Measurements from ENCODE around the gene ARL14EPL. TPM values are rescaled to one million over a fixed set of nuclear protein-coding genes. Genes with fewer than 3 reads are reported as not detected.

ARL14EPL gene
- polyA plus RNA-seq, 1 experiment: not detected

DNA sequence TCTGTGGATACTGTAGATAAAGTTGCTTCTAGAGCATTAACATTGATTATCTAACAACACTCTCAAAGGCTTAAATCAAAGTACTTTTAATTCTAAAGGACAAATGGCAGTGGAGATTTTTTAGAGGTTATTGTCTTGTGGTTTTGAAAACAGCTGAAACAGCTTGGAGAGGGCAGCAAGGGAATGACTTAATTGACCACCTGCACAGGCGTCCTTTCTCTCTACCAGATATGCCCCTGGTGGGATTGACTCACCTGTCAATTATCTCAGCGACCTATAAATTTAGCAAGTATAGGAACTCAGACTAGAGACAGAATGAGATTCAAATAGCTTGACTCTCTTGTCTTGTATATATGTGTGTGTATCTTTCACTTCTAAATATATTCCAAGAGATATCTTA is 13.5 kb downstream of the ARL14EPL start:
- H3K27me3 ChIP-seq (ENCODE audit: control insufficient read depth, insufficient read depth, low read length): peaks cover 2% of the 10 kb centered on the region; the same call in 1 of the 2 replicates
- H3K36me3 ChIP-seq (ENCODE audit: control insufficient read depth, insufficient read depth, low read length): no peaks in the 10 kb centered on the region
- ChIA-PET CTCF (no interaction called here), POLR2A (no interaction called here)
- H3K4me3 ChIP-seq (ENCODE audit: low read depth, low read length): no peak overlapping the region
- DNase-seq (ENCODE audit: low read depth): no peak
- TF ChIP-seq, protein P1, sequence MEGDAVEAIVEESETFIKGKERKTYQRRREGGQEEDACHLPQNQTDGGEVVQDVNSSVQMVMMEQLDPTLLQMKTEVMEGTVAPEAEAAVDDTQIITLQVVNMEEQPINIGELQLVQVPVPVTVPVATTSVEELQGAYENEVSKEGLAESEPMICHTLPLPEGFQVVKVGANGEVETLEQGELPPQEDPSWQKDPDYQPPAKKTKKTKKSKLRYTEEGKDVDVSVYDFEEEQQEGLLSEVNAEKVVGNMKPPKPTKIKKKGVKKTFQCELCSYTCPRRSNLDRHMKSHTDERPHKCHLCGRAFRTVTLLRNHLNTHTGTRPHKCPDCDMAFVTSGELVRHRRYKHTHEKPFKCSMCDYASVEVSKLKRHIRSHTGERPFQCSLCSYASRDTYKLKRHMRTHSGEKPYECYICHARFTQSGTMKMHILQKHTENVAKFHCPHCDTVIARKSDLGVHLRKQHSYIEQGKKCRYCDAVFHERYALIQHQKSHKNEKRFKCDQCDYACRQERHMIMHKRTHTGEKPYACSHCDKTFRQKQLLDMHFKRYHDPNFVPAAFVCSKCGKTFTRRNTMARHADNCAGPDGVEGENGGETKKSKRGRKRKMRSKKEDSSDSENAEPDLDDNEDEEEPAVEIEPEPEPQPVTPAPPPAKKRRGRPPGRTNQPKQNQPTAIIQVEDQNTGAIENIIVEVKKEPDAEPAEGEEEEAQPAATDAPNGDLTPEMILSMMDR (IDR thresholded peaks at IDR 0.05; ENCODE audit: insufficient read depth, low read depth, low read length): no peak

DNA sequence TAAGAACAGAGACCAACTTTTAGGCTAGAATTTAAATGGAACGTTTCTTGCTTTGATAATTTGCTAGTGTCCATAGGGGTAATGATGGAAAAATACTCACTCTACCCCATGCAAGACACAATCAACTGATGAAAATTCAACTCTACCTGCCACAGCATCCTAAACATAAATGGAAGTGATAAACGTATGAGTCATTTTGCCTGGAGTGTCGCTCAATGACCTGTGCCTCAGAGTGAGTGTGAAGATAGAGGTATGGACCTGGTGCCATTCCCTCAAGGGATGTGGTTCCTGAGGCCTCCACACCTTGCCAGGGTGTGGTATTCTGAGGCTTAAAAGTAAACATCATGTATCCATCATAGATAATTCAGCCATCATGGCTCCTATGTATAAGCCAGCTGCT is 14.0 kb downstream of the ARL14EPL start:
- Histone ChIP-seq H3K4me3 (ENCODE audit: low read depth, low read length) (no peak overlapping the region), H3K27me3 (ENCODE audit: control insufficient read depth, insufficient read depth, low read length) (peaks cover 2% of the 10 kb centered on the region; the same call in 1 of the 2 replicates), H3K36me3 (ENCODE audit: control insufficient read depth, insufficient read depth, low read length) (no peaks in the 10 kb centered on the region)
- ChIA-PET CTCF (no interaction called here), POLR2A (no interaction called here)
- TF ChIP-seq, protein P1 (IDR thresholded peaks at IDR 0.05; ENCODE audit: insufficient read depth, low read depth, low read length): no peak
- DNase-seq (ENCODE audit: low read depth): no peak

DNA sequence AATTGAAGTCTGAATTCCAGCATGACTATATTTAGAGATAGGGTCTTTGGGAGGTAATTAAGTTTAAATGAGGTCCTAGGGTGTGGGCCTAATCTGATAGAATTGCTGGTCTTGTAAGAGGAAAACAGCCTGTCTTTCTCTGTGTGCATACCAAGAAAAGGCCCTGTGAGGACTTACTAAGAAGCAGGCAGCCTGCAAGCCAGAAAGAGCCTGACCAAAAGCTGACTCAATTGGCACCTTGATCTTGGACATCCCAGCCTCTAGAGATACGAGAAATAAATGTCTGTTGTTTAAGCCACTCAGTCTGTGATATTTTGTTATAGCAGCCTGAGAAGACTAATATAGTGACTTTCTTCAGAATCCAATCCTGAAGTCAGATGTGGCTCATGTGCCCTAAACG is 14.6 kb downstream of the ARL14EPL start:
- CTCF ChIA-PET: no interaction called here
- POLR2A ChIA-PET: no interaction called here
- Histone ChIP-seq H3K4me3 (ENCODE audit: low read depth, low read length) (no peak overlapping the region), H3K36me3 (ENCODE audit: control insufficient read depth, insufficient read depth, low read length) (no peaks in the 10 kb centered on the region), H3K27me3 (ENCODE audit: control insufficient read depth, insufficient read depth, low read length) (peaks cover 2% of the 10 kb centered on the region; the same call in 1 of the 2 replicates)
- TF ChIP-seq, protein P1 (IDR thresholded peaks at IDR 0.05; ENCODE audit: insufficient read depth, low read depth, low read length): no peak
- no peak for DNase-seq (ENCODE audit: low read depth)

DNA sequence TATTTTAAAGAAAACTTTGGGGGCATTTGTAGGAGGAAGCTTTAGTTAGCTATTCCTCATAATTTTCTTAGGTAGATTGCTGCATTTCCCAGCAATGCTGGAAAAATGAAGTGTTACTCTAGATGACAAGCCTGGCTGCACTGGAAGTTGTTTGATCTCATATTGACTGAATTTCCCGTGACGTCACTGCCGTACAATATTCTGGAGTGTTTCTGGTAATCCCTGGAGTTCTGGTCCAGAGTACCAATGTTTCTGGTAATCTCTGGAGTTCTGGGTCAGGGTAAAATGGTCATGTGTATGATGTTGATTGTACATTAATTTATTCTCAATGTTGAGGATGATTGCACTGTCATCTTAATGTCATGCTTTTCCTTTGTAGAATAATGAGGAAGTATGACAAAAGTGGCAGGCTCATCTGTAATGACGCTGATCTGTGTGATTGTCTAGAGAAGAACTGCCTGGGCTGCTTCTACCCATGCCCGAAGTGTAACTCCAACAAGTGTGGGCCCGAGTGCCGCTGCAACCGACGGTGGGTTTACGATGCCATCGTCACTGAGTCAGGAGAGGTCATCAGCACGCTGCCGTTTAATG is 26.2 kb downstream of the ARL14EPL start:
- POLR2A ChIA-PET: no interaction called here
- Histone ChIP-seq H3K4me3 (ENCODE audit: low read depth, low read length) (no peak overlapping the region), H3K27me3 (ENCODE audit: control insufficient read depth, insufficient read depth, low read length) (peaks cover 1% of the 10 kb centered on the region; the same call in 1 of the 2 replicates), H3K36me3 (ENCODE audit: control insufficient read depth, insufficient read depth, low read length) (no peaks in the 10 kb centered on the region)
- TF ChIP-seq, protein P1 (IDR thresholded peaks at IDR 0.05; ENCODE audit: insufficient read depth, low read depth, low read length): no peak
- CTCF ChIA-PET: no interaction called here
- no peak for DNase-seq (ENCODE audit: low read depth)

DNA sequence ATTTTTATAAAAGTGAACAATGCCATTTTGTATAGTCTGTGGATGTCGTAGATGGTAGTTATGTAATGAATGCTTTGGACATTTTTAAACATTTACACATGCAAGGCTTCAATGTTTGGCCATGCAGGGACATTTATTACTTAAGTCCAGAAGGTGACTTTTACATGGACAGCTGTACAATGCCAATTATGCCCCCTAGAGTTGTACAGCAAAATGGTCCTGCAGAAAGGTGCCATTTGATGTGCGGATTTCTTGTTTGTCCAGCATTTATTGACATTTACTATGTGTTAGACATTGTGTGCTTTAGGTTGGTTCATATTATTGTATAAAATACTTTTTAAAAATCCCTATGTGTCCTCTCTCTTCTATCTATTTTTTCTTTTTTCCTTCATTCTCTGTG is 30.1 kb downstream of the ARL14EPL start:
- DNase-seq (ENCODE audit: low read depth): no peak
- H3K36me3 ChIP-seq (ENCODE audit: control insufficient read depth, insufficient read depth, low read length): no peaks in the 10 kb centered on the region
- CTCF ChIA-PET: no interaction called here
- peaks cover 1% of the 10 kb centered on the region; the same call in 1 of the 2 replicates for H3K27me3 ChIP-seq (ENCODE audit: control insufficient read depth, insufficient read depth, low read length)
- no peak overlapping the region for H3K4me3 ChIP-seq (ENCODE audit: low read depth, low read length)
- TF ChIP-seq, protein P1 (IDR thresholded peaks at IDR 0.05; ENCODE audit: insufficient read depth, low read depth, low read length): no peak
- POLR2A ChIA-PET: no interaction called here

Data from BJ (cell line).